H9 (cell line): ENCODE measurements around the gene COX6B2. TPM values are rescaled to one million over a fixed set of nuclear protein-coding genes. Genes with fewer than 3 reads are reported as not detected.

Experiments
- DNase-seq: peaks from one replicate; pipeline ENCODE4 v3.0.0-alpha.2; 2017
- H2AFZ ChIP-seq: one replicate; pipeline ENCODE4 v1.6.1; 2013; ENCODE audit warnings: mild to moderate bottlenecking, low read length, control low read depth, moderate library complexity
- H2AK5ac ChIP-seq: 2 replicates; pipeline ENCODE4 v1.6.1; 2013; ENCODE audit warnings: low read length, control low read depth, mixed read lengths; ENCODE audit not compliant: insufficient read length
- H2BK120ac ChIP-seq: one replicate; pipeline ENCODE4 v1.6.1; 2013; ENCODE audit warnings: low read depth, mild to moderate bottlenecking, low read length, control low read depth, inconsistent platforms; ENCODE audit not compliant: poor library complexity, severe bottlenecking
- H2BK12ac ChIP-seq: 2 replicates; pipeline ENCODE4 v1.6.1; 2013; ENCODE audit warnings: low read length, control low read depth, mixed read lengths, low read depth; ENCODE audit not compliant: insufficient read length
- H2BK15ac ChIP-seq: 2 replicates; pipeline ENCODE4 v1.6.1; 2013; ENCODE audit warnings: low read depth, low read length, control low read depth
- H2BK20ac ChIP-seq: one replicate; pipeline ENCODE4 v1.6.1; 2013; ENCODE audit warnings: low read depth, mild to moderate bottlenecking, low read length, control low read depth, inconsistent platforms; ENCODE audit not compliant: poor library complexity, severe bottlenecking
- H2BK5ac ChIP-seq: 2 replicates; pipeline ENCODE4 v1.6.1; 2013; ENCODE audit warnings: low read length, control low read depth, mixed read lengths; ENCODE audit not compliant: insufficient read length
- H3K14ac ChIP-seq: 2 replicates; pipeline ENCODE4 v1.6.1; 2013; ENCODE audit warnings: low read length, control low read depth; ENCODE audit not compliant: insufficient read depth
- H3K18ac ChIP-seq: 2 replicates; pipeline ENCODE4 v1.6.1; 2013; ENCODE audit warnings: low read depth, mild to moderate bottlenecking, mixed read lengths, low read length, control low read depth; ENCODE audit not compliant: insufficient read length
- H3K23ac ChIP-seq: 2 replicates; pipeline ENCODE4 v1.6.1; 2013; ENCODE audit warnings: low read length, control low read depth, mixed read lengths, low read depth; ENCODE audit not compliant: insufficient read length
- H3K23me2 ChIP-seq: 2 replicates; pipeline ENCODE4 v1.6.1; 2013; ENCODE audit warnings: low read depth, mild to moderate bottlenecking, mixed read lengths, low read length, control low read depth; ENCODE audit not compliant: insufficient read length, poor library complexity, severe bottlenecking
- H3K27ac ChIP-seq: 2 replicates; pipeline ENCODE4 v1.5.1; 2013; ENCODE audit warnings: low read length, control low read depth, mixed read lengths, low read depth; ENCODE audit not compliant: insufficient read length
- H3K27me3 ChIP-seq: 2 replicates; pipeline ENCODE4 v1.6.1; 2013; ENCODE audit warnings: low read length, control low read depth, inconsistent platforms; ENCODE audit not compliant: insufficient read depth
- H3K4ac ChIP-seq: 2 replicates; pipeline ENCODE4 v1.6.1; 2013; ENCODE audit warnings: low read depth, mild to moderate bottlenecking, control low read depth, inconsistent platforms, low read length, moderate library complexity
- H3K4me1 ChIP-seq: 2 replicates; pipeline ENCODE4 v1.6.1; 2013; ENCODE audit warnings: low read length, control low read depth, inconsistent platforms; ENCODE audit not compliant: insufficient read depth
- H3K4me2 ChIP-seq: 2 replicates; pipeline ENCODE4 v1.6.1; 2013; ENCODE audit warnings: low read length, control low read depth, mixed read lengths; ENCODE audit not compliant: insufficient read length, insufficient read depth
- H3K56ac ChIP-seq: 2 replicates; pipeline ENCODE4 v1.6.1; 2013; ENCODE audit warnings: low read depth, mild to moderate bottlenecking, mixed read lengths, low read length, control low read depth; ENCODE audit not compliant: insufficient read length
- H3K79me1 ChIP-seq: 2 replicates; pipeline ENCODE4 v1.6.1; 2013; ENCODE audit warnings: low read depth, mild to moderate bottlenecking, moderate library complexity, low read length, control low read depth, inconsistent platforms; ENCODE audit not compliant: insufficient read depth, poor library complexity, severe bottlenecking
- H3K79me2 ChIP-seq: 2 replicates; pipeline ENCODE4 v1.6.1; 2013; ENCODE audit warnings: low read length, control low read depth, inconsistent platforms; ENCODE audit not compliant: insufficient read depth
- H3K9ac ChIP-seq: 2 replicates; pipeline ENCODE4 v1.6.1; 2013; ENCODE audit warnings: low read length, control low read depth, mixed read lengths; ENCODE audit not compliant: insufficient read length; ENCODE audit errors: extremely low read depth
- H3K9me3 ChIP-seq: one replicate; pipeline ENCODE4 v1.6.1; 2013; ENCODE audit warnings: low read depth, low read length, inconsistent platforms; ENCODE audit not compliant: control insufficient read depth
- H3T11ph ChIP-seq: one replicate; pipeline ENCODE4 v1.6.1; 2013; ENCODE audit warnings: mild to moderate bottlenecking, low read length, control low read depth, inconsistent platforms
- H4K20me1 ChIP-seq: one replicate; pipeline ENCODE4 v1.6.1; 2013; ENCODE audit not compliant: control insufficient read depth, insufficient read length, insufficient read depth
- H4K5ac ChIP-seq: 2 replicates; pipeline ENCODE4 v1.6.1; 2013; ENCODE audit warnings: low read depth, mild to moderate bottlenecking, mixed read lengths, low read length, control low read depth; ENCODE audit not compliant: insufficient read length
- H4K8ac ChIP-seq: replicated peaks from 2 replicates; pipeline ENCODE4 v1.6.1; 2013; ENCODE audit warnings: low read length, control low read depth, mixed read lengths, low read depth; ENCODE audit not compliant: insufficient read length
- H4K91ac ChIP-seq: 2 replicates; pipeline ENCODE4 v1.6.1; 2013; ENCODE audit warnings: low read depth, mild to moderate bottlenecking, moderate library complexity, mixed read lengths, low read length, control low read depth; ENCODE audit not compliant: insufficient read length
- H3K27ac Mint-ChIP-seq, 3 experiments: 2 replicates in 2 of 3; 3 replicates in 1 of 3; pipeline ENCODE4 v1.8.0; 2020 to 2021; ENCODE audit warnings: mixed read lengths in 3 of 3, mild to moderate bottlenecking in 1 of 3, moderate library complexity in 1 of 3
- H3K27me3 Mint-ChIP-seq: 2 replicates; pipeline ENCODE4 v1.8.0; 2021; ENCODE audit warnings: low read depth, mild to moderate bottlenecking, moderate library complexity, mixed read lengths
- H3K36me3 Mint-ChIP-seq, 3 experiments: 2 replicates in 2 of 3; 3 replicates in 1 of 3; pipeline ENCODE4 v1.8.0; 2020 to 2021; ENCODE audit warnings: low read depth in 3 of 3, mixed read lengths in 3 of 3; ENCODE audit not compliant: insufficient read depth in 1 of 3
- H3K4me1 Mint-ChIP-seq, 2 experiments: 2 replicates each; pipeline ENCODE4 v1.8.0; 2020; ENCODE audit warnings: mixed read lengths in 2 of 2
- H3K4me3 Mint-ChIP-seq, 2 experiments: 2 replicates in 1 of 2; 3 replicates in 1 of 2; pipeline ENCODE4 v1.8.0; 2020 to 2021; ENCODE audit warnings: mild to moderate bottlenecking in 2 of 2, mixed read lengths in 2 of 2, moderate library complexity in 1 of 2
- H3K9me3 Mint-ChIP-seq, 2 experiments: 2 replicates in 1 of 2; 3 replicates in 1 of 2; pipeline ENCODE4 v1.8.0; 2020; ENCODE audit warnings: mild to moderate bottlenecking in 2 of 2, mixed read lengths in 2 of 2, moderate library complexity in 1 of 2
- CTCF ChIP-seq: fragments of 200-600 bp; sonication (generic); conservative IDR thresholded peaks from 3 replicates; pipeline ENCODE4 v1.8.0; 2021; ENCODE audit warnings: antibody characterized with exemption, mild to moderate bottlenecking
- WGBS: extraction: QIAGEN DNeasy Blood & Tissue Kit; methylation state at CpG from one replicate; pipeline ENCODE4 v1.1.7; 2013; ENCODE audit warnings: missing lambda C conversion rate, low lambda C conversion rate, mixed read lengths; ENCODE audit not compliant: insufficient read length; ENCODE audit errors: extremely low coverage; 5-methylcytosine and 5-hydroxymethylcytosine counted together
- total RNA-seq: library from RNA; stranded (reverse); gene quantifications from 2 replicates; pipeline ENCODE4 v1.2.1, GENCODE V29; 2021

The COX6B2 gene
- total RNA-seq, 1 experiment from 2014 or later: 4.0 TPM

GRCh38 chr19:55311797-55312196, 42.7 kb downstream of the COX6B2 start:
- no peak for DNase-seq
- no peak for TF ChIP-seq CTCF
- peaks cover 2% of the 10 kb centered on the region; the same call in 1 of the 2 replicates for H3K27me3 Mint-ChIP-seq

More at GRCh38 chr19:55311797-55312196, 42.7 kb downstream of the COX6B2 start:
- Mint-ChIP-seq H3K36me3 (peaks cover 17 to 31% (median 27%) of the 10 kb centered on the region in 3 experiments; a peak in 6 of 7 replicates), H3K4me3 (no peak overlapping the region), H3K27ac (no peak overlapping the region), H3K4me1 (peaks cover 3 to 7% of the 10 kb centered on the region in 2 experiments; a peak in 2 of 4 replicates), H3K9me3 (no peaks in the 10 kb centered on the region)
- Histone ChIP-seq H3K79me2 (no peaks in the 10 kb centered on the region), H4K20me1 (no peaks in the 10 kb centered on the region), H2AFZ (no peak overlapping the region), H3K4ac (no peak overlapping the region), H3K18ac (no peak overlapping the region), H3K23ac (no peak overlapping the region), H3T11ph (no peak overlapping the region), H3K9ac (no peak overlapping the region), H3K14ac (no peak overlapping the region), H3K27me3 (no peaks in the 10 kb centered on the region), H2BK15ac (no peak overlapping the region), H3K23me2 (no peaks in the 10 kb centered on the region), H3K9me3 (no peaks in the 10 kb centered on the region), H3K4me2 (no peak overlapping the region), H2BK120ac (no peak overlapping the region), H3K27ac (no peak overlapping the region), H4K5ac (no peak overlapping the region), H2BK12ac (no peak overlapping the region), H3K79me1 (no peaks in the 10 kb centered on the region), H4K91ac (no peak overlapping the region), H2AK5ac (no peak overlapping the region), H2BK20ac (no peak overlapping the region), H4K8ac (no peak overlapping the region), H3K4me1 (no peaks in the 10 kb centered on the region), H2BK5ac (no peak overlapping the region), H3K56ac (no peak overlapping the region)
- WGBS: no CpG with 5 or more reads among the region's 18 CpGs
